Measurements from ENCODE around the gene YWHAQ.

DNA sequence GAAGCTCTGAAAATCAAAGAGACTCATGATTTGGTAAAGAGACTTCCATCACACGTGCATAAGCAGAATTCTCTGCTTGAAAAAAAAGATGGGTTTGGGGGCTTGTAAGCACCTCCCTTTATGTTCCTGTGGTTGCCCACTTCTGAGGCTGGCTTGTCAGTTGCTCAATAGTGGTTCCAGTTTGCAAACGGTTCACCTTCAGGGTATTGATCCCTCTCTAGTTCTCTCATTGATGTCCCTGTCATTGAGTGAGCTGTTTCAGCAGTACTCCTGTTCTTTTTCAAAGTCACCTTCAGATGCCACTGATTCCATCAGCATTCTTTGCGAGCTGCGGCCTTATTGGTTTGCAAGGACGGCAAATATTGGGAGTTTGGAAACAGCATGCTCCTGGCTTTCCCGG, 17.1 kb upstream of the YWHAQ start:
- TF ChIP-seq, protein P1, sequence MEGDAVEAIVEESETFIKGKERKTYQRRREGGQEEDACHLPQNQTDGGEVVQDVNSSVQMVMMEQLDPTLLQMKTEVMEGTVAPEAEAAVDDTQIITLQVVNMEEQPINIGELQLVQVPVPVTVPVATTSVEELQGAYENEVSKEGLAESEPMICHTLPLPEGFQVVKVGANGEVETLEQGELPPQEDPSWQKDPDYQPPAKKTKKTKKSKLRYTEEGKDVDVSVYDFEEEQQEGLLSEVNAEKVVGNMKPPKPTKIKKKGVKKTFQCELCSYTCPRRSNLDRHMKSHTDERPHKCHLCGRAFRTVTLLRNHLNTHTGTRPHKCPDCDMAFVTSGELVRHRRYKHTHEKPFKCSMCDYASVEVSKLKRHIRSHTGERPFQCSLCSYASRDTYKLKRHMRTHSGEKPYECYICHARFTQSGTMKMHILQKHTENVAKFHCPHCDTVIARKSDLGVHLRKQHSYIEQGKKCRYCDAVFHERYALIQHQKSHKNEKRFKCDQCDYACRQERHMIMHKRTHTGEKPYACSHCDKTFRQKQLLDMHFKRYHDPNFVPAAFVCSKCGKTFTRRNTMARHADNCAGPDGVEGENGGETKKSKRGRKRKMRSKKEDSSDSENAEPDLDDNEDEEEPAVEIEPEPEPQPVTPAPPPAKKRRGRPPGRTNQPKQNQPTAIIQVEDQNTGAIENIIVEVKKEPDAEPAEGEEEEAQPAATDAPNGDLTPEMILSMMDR (IDR thresholded peaks at IDR 0.05 in 4 of 5, conservative IDR thresholded peaks at IDR 0.05 in 1 of 5) = no peak
- TF ChIP-seq POLR2A (IDR thresholded peaks at IDR 0.05) = no peak

All from gastrocnemius medialis (tissue), 4 donors.